Stimulated activated CD8-positive, alpha-beta memory T cell treated with anti-CD3 and anti-CD28 coated beads, Interleukin-7, amount 100 ng/mL, for 48 hours (primary cell): ENCODE results near the gene DHRS13.

Source experiments
- DNase-seq, 2 donors: peaks; one replicate each; pipeline ENCODE4 v3.0.0-alpha.2; 2020; ENCODE audit warnings: low read depth in 1 of 2; ENCODE audit errors: extremely low read depth in 1 of 2

Gene DHRS13

DNA sequence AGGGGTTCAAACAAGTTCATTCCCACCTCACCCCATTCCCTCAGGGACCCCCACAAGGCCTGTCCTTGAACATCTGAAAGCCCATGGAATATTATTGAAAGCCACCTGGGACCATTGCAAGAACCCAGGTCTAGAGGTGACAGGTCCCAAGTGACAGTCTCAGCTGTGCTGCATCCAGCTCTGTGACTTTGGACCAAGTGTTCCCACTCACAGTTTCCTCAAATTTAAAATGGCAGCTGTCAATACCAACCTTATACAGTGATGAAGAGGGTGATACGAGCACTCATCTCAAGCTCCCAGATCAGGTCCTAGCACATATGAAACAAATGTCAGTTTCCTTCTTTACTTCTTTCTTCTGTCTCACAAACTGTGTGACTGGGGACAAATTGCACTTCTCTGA lies 38.9 kb downstream of the DHRS13 start:
- no peak for DNase-seq

DNA sequence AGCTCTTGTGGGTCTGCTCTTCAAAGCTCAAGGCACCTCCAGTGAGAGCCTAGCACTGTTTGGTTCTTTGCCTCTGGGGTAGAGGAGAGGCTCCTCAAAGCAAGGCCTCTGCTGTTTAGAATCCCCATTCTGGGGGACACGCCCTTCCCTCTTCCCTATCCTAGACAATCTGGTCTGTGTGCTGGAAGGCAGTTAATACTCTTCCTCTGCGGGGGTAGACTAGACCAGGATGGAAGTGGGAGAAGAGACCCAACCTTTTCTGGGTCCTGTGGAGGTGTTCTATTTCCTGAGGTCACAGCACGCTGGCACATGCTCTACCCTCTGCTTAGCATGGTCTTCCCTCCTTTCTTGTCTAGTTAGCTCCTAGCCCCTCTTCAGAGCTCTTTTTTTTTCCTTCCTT lies 40.3 kb downstream of the DHRS13 start:
- no peak for DNase-seq

DNA sequence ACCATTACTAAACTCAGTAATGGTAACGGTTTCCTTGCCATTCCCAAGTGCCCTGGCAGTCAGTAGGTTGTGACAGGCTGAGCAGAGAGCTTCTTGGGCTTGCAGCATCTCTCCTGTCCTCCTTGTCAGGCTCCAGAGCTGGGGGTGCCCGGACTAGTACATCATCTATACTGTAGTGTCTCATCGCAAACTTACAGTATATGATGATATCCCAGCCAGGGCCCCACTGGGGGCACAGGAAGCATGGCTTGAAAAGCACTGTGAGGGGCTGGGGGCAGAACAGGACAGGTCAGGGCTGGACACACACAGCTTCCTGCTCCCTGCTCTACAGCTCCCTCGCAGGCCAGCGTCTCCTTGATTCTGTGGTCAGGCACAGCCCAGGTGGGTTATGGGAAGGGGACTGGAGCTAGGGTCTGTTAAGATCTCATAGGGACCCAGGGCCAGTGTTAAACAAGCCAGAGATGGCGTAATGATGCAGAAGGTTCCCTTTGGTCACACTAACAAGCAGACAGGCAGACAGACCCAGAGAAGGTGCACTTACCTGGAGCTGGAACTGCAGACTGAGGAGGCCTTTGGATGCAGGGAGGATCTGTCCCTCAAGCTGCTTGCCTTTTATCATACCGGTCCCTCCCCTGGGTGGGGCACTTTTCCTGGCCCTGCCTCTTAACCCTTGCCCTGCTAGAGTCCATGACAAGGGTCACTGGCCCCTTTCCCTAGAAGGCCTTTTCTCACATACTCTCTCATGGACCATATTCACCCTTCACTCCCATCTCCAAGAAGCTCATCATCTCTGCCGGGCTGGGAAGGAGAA lies 41.3 kb downstream of the DHRS13 start:
- DNase-seq, result no peak

DNA sequence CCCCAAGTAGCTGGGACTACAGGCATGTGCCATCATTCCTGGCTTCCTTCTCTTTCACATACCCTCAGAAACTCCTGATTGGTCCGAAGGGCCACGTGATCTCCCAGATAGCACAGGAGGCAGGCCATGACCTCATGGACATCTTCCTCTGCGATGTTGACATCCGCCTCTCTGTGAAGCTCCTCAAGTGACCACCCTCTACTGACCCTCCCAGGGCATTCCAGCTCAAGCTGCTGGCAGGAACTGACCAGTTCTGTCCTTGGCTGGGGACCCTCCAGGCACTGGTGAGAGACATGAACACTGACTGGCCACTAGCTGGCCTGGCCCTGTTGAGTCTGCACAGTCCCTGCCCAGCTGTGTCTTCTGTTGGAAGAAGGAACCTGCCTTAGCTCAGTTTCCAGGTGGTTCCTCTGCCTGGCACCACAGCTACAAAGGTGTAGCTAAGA lies 42.5 kb downstream of the DHRS13 start:
- DNase-seq, result no peak

DNA sequence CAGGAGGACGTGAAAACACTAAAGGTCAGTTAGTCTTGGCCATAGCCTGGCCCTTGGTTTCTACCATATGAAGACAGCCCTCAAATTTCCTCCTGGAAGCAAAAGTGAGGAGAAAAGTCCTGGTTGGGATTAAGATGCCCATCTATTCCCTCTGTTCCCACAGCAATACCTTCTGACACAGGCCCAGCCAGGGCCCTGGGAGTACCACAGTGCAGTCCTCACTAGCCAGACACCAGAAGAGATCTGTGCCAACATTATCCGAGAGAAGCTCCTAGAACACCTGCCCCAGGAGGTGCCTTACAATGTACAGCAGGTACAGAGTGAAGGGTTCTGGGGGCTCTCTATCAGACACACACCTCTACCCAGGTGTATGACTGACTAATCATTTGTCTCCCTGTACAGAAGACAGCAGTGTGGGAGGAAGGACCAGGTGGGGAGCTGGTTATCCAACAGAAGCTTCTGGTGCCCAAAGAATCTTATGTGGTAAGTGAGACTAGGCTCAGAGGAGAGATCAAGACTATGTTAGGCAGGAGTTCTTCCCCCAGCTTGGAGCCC lies 44.0 kb downstream of the DHRS13 start:
- no peak for DNase-seq

DNA sequence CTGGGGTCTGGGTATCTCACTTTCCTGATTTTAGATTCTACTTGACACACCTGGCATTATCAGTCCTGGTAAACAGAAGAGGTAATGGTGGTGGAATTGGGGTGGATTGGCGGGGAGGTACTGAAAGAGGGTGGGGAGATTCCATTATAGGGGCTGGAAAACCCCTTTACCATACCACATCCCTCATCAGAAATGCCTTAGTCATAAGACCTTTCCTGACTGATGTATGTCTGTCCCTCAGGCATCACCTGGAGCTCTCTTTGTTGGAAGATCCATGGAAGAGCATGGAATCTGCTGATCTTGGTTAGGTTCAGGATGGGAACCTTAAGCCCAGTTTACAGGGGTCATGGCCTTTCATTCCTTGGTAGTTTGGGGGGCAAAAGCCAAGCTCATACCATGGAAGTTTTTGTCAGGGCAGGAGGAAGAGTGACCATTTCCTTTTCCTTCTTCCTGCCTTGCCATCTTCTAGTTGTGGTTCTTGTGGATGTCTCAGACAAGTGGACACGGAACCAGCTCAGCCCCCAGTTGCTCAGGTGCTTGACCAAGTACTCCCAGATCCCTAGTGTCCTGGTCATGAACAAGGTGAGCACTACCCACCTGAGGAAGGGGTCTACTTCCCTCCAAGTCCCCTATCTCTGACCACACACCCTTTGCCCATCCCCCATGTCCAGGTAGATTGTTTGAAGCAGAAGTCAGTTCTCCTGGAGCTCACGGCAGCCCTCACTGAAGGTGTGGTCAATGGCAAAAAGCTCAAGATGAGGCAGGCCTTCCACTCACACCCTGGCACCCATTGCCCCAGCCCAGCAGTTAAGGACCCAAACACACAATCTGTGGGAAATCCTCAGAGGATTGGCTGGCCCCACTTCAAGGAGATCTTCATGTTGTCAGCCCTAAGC lies 44.7 kb downstream of the DHRS13 start:
- DNase-seq, result no peak

DNA sequence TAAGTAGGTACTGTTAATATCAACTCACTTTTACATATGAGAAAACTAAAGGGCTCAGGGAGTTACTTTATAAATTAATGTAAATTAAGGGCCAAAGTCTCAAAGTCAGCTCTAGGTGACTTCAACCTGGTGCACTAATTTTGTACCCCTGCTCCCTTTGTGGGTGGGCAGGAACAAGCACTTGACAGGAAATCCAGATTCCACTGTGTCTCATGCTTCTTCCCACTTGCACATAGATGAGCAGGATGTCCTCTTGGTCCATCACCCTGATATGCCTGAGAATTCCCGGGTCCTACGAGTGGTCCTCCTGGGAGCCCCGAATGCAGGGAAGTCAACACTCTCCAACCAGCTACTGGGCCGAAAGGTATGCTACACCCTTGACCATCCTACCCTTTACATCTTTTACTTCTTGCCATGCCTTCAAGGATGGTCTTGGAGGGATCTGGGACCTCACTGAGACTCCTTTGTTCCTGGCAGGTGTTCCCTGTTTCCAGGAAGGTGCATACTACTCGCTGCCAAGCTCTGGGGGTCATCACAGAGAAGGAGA lies 46.8 kb downstream of the DHRS13 start:
- DNase-seq, result no peak

DNA sequence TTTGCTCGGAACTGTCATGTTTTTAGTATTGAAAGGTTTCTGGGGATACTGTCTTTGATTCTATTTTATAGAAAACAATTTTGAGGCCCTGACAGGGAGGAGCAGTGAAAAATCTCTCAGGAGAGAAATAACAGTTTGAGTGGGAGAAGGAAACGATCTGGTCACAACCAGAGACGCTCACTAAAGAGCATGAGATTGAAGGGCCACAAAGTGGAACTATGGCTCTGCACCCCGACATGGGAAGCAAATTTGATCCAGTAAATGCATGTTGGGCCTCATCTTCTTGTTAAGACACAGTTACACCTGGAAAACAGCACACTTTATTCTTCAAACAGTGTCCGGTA lies 47.6 kb downstream of the DHRS13 start:
- no peak for DNase-seq

DNA sequence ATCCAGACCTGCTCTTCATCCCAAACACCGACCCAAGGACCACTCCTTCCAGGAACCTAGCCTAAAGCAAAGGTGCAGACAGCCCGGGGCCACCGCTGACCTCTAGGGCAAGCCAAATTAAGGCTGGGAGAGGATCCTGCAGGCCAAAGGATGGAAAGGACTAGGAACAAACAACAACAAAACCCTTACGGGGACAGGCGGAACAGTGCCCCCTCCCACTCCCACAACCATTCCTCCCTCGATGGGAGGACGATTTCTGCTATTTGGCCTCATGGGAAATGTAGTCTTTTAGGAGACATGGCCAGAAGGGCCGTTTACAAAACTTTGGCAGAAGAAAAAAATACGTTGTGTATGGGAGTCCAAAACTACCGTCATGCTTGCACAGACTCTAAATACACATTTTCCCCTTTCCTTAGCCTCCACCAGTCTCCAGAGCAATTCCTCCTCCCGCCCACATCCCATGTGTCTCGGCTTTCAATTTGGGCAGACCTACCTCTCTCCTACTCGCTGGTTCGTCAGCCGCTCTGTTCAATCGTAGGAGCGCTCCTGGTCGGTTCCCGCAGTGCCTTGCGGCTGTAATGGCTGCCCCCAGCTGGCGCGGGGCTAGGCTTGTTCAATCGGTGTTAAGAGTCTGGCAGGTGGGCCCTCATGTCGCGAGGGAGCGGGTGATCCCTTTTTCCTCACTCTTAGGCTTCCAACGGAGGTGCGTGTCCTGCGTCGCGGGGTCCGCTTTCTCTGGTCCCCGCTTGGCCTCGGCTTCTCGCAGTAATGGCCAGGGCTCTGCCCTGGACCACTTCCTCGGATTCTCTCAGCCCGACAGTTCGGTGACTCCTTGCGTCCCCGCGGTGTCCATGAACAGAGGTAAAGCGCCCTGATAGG lies 48.2 kb downstream of the DHRS13 start, which contains the start of gene ERAL1:
TSS of gene ERAL1 (plus strand) at position 560 of the 879 bp plus-strand sequence. CDS start at position 579, 19 bp downstream.
- DNase-seq, result peak; percentile 68 to 76

DNA sequence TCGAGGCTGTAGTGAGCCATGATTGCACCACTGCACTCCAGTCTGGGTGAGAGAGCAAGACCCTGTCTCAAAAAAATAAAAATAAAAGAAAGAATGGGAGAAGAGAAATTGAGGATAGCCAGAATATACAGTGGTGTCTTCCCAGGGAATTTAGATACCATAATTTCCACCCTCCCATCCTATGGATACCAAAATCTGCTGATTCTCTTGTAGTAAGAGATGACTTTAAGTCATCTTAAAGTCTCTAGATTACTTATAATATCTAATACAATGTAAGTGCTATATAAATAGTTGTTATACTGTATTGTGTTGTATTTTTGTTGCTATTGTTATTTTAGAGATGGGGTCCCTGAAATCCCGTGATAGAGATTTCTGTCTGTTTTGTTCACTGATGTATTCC lies 49.6 kb downstream of the DHRS13 start:
- DNase-seq, result no peak

DNA sequence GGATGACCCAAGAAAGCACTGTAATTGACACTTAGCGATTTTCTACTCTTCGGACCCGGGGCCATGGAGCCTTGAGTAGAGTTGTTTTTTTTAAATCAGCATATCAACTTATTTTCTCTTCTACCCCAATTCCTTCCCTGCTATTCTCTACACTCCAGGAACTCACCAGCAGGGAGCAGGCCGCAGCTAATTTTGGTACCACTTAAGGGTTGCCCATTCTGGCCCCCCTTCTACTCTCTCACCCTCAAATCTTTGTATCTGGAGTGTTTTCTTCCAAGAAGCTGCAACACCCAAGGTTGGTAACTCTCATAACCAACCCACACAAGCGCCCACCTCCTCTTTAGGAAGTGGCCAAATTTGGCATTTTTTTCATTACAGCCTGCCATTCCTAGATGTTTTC lies 53.6 kb downstream of the DHRS13 start:
- DNase-seq, result no peak

DNA sequence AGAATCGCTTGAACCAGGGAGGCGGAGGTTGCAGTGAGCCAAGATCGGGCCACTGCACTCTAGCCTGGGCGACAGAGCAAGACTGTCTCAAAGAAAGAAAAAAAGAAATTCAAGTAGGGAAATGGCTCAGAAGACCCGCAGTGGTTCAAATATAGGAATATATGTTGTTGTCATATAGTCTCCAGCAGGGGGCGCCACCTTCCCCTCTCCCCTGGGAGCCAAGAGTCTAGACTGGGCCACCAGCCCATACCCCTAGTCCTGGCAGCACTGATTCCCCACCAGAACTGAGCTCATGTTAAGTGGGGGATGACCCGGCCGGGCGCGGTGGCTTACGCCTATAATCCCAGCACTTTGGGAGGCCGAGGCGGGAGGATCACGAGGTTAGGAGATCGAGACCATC lies 54.2 kb downstream of the DHRS13 start:
- DNase-seq, result peak; percentile 32 to 43
